ENCODE measurements around the gene CNOT8.

DNA sequence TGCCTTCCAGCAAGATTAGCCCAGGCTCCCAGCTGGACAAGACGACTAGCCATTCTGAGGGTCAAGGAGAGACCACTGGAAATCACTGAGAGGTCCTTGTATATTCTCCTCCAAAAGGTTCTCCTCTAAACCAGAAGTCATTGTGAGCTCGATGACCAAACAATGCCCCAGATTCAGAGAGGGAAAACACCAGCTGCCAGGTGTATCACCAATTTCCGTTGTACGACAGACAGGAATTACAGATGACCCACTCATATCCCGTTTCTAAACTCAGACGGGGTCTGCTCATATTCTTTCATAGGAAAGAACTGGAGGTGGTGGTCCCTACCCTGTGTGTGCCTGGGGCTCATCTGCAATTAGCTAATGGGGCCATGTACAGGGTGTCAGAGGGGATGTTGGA lies 22.2 kb upstream of the CNOT8 start:
- TF ChIP-seq CTCF (IDR thresholded peaks at IDR 0.05): no peak
- TF ChIP-seq POLR2A (IDR thresholded peaks at IDR 0.05): no peak
